IPS-18a (cell line): ENCODE results near the gene C12orf76.

Source experiments
- H3K27ac ChIP-seq: one replicate; pipeline ENCODE4 v1.5.1; 2013; ENCODE audit warnings: low read length
- H3K27me3 ChIP-seq: one replicate; pipeline ENCODE4 v1.6.1; 2013; ENCODE audit warnings: mild to moderate bottlenecking, low read length; ENCODE audit not compliant: control insufficient read depth, insufficient read depth
- H3K36me3 ChIP-seq: one replicate; pipeline ENCODE4 v1.6.1; 2013; ENCODE audit warnings: low read depth, low read length; ENCODE audit not compliant: control insufficient read depth
- H3K4me1 ChIP-seq: one replicate; pipeline ENCODE4 v1.6.1; 2013; ENCODE audit warnings: low read depth, low read length; ENCODE audit not compliant: control insufficient read depth
- H3K4me3 ChIP-seq: one replicate; pipeline ENCODE4 v1.5.1; 2013; ENCODE audit warnings: low read length
- H3K9ac ChIP-seq: one replicate; pipeline ENCODE4 v1.6.1; 2013; ENCODE audit warnings: mild to moderate bottlenecking, low read length, moderate library complexity
- H3K9me3 ChIP-seq: one replicate; pipeline ENCODE4 v1.6.1; 2013; ENCODE audit warnings: low read depth, low read length; ENCODE audit not compliant: control insufficient read depth

Gene C12orf76

DNA sequence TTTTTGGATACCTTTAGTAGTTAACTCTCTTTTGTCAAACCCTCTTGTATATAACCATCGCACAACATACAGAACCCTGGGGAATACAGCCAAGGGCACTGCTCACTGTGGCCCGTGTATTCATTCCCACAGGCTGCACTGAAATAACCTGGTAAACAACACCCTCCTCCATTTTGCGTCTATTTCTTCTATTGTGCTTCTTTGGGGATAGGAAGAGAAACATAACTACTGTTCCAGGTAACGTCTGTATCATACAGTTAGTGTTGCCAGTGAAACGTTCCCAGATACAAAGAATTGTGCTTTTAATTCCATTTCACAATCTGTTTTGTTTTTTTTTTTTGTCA lies 9.6 kb downstream of the C12orf76 start:
- peaks cover 7% of the 10 kb centered on the region for H3K4me1 ChIP-seq
- H3K9ac ChIP-seq = no peak overlapping the region
- no peak overlapping the region for H3K27ac ChIP-seq
- H3K36me3 ChIP-seq = peaks cover 12% of the 10 kb centered on the region
- H3K9me3 ChIP-seq = no peaks in the 10 kb centered on the region
- no peak overlapping the region for H3K4me3 ChIP-seq
- H3K27me3 ChIP-seq = no peaks in the 10 kb centered on the region

DNA sequence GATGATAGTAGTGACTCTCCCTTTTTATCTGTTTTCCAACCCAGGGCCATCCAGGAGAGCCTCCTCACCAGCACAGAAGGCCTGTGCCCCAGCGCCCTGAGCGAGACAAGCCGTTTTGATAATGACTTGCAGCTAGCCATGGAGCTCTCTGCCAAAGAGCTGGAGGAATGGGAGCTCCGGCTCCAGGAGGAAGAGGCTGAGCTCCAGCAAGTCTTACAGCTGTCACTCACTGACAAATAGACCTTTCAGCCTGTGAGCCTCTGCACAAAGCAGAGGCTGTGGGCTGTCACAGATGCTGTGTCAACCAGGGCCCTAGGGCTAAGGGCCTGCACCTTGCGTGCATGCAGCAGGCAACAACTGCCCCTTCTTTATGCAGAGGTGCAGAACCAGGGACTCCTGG lies 11.0 kb downstream of the C12orf76 start:
- H3K27ac ChIP-seq = no peak overlapping the region
- H3K4me1 ChIP-seq = peaks cover 7% of the 10 kb centered on the region
- peaks cover 12% of the 10 kb centered on the region for H3K36me3 ChIP-seq
- H3K9me3 ChIP-seq = no peaks in the 10 kb centered on the region
- H3K4me3 ChIP-seq = no peak overlapping the region
- H3K27me3 ChIP-seq = no peaks in the 10 kb centered on the region
- no peak overlapping the region for H3K9ac ChIP-seq

DNA sequence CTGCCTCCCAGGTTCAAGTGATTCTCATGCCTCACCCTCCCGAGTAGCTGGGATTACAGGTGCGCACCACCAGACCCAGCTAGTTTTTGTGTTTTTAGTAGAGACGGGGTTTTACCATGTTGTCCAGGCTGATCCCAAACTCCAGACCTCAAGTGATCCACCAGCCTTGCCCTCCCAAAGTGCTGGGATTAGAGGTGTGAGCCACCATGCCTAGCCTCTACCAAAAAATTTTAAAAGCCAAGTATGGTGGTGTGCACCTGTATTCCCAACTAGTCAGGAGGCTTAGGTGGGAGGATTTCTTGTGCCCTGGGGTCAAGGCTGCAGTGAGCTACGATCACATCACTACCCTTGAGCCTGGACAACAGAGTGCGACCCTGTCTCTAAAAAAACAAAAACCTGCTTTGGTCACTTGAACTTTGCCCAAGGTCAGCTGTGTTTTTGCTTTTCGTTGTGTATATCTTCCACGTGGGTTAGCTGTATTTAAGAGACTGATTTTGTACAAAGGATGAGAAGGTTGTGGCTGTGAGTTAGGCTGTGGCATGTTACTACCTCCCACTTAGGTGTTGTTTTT lies 12.7 kb downstream of the C12orf76 start:
- Histone ChIP-seq H3K9me3 (no peaks in the 10 kb centered on the region), H3K36me3 (peaks cover 3% of the 10 kb centered on the region), H3K9ac (no peak overlapping the region), H3K27me3 (no peaks in the 10 kb centered on the region), H3K4me1 (peaks cover 7% of the 10 kb centered on the region), H3K27ac (no peak overlapping the region), H3K4me3 (no peak overlapping the region)

DNA sequence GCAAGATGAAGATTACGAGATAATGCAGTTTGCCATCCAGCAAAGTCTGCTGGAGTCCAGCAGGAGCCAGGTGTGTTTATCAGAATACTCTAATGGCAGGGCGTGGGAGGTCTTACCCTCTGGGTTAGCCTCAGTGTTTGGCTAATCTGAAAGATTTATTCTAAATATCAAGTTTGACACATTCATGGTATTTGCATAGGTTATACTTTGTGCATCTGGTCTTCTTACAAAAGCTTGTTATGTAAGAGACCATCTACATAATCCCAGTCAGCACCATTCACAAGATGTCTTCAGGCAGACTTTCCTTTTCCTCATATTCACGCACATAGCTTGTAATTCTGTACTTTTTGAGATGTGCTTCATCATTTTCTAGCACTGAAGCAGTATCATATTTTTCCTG lies 14.4 kb downstream of the C12orf76 start:
- no peaks in the 10 kb centered on the region for H3K4me1 ChIP-seq
- H3K9ac ChIP-seq = no peak overlapping the region
- no peak overlapping the region for H3K4me3 ChIP-seq
- H3K27me3 ChIP-seq = no peaks in the 10 kb centered on the region
- peaks cover 3% of the 10 kb centered on the region for H3K36me3 ChIP-seq
- no peak overlapping the region for H3K27ac ChIP-seq
- no peaks in the 10 kb centered on the region for H3K9me3 ChIP-seq

DNA sequence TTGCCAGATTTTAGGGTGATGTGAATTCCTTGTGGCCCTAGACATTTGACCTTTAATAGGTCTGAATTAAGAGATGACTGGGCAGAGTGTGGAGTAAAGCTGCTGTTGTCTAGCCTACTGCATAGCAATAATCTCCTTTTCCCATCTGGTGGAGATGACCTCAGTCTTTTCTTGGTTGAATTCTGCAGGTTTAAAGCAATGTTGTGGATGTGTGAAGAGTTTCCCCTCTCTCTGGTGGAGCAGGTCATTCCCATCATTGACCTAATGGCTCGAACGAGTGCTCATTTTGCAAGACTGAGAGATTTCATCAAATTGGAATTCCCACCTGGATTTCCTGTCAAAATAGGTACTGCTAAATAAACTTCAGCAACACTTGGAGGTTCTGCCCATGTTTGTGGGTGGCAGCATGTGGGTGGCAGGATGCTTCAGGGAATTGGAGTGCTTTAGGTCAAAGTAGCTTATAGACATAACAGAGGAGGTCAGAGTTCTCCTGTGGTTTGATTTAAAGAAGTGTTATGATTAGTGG lies 19.0 kb downstream of the C12orf76 start:
- H3K9me3 ChIP-seq = no peaks in the 10 kb centered on the region
- H3K4me3 ChIP-seq = no peak overlapping the region
- no peak overlapping the region for H3K27ac ChIP-seq
- peaks cover 7% of the 10 kb centered on the region for H3K36me3 ChIP-seq
- no peak overlapping the region for H3K9ac ChIP-seq
- no peaks in the 10 kb centered on the region for H3K27me3 ChIP-seq
- H3K4me1 ChIP-seq = no peaks in the 10 kb centered on the region

GRCh38 chr12:110028323-110028722 lies 20.0 kb downstream of the C12orf76 start:
- Histone ChIP-seq H3K27ac (no peak overlapping the region), H3K4me3 (no peak overlapping the region), H3K9ac (no peak overlapping the region), H3K27me3 (no peaks in the 10 kb centered on the region), H3K36me3 (peaks cover 4% of the 10 kb centered on the region), H3K9me3 (no peaks in the 10 kb centered on the region), H3K4me1 (peaks cover 5% of the 10 kb centered on the region)

- H3K27me3 ChIP-seq = no peaks in the 10 kb centered on the region
- H3K36me3 ChIP-seq = peaks cover 4% of the 10 kb centered on the region
- no peaks in the 10 kb centered on the region for H3K9me3 ChIP-seq
- no peak overlapping the region for H3K4me3 ChIP-seq
- no peak overlapping the region for H3K27ac ChIP-seq
- H3K9ac ChIP-seq = no peak overlapping the region
- H3K4me1 ChIP-seq = peaks cover 12% of the 10 kb centered on the region
These were observed 24.3 kb downstream of the C12orf76 start for GRCh38 chr12:110024051-110024450.

DNA sequence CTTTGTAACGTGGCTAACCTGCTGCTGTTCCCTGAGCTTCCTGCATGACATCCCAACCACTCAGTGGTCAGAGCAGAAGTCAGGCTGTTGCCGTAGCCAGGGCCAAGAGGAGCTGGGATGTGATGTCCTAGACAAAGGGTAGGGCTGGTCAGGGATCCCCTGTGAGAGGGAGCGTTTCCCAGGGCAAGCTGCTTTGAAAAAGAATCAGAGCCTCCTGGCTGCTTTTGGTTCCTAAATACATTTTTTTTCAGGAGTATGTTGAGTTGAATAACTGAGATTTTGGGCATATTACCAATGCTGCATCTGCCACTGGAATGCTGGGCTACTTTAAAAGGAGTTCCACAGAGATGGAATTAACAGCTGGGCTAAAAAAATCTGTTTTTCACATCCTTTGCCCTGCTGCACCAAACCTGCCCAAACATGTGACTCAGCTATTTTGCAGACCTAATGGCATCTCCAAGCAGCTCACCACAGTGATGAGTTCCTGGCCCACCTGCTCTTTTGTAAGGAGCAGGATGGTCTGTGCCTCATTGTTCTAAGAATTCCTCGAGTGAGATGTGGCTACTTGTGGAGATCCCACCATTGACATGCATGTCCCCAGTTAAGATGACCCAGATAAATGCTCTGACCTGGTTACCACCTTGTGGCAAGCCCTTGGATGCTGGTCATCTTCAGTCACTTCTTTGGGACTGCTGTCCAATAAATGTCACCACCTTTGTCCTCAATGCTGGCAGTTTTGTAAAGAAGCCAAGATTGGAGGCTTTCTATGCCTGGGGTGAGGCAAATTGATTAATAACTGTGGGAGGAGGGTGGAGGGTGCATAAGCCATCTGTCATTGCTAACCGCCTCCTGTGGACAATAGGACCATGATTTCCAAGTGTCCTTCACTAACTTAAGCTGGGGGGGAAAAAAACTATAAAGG lies 25.0 kb downstream of the C12orf76 start:
- Histone ChIP-seq H3K27me3 (no peaks in the 10 kb centered on the region), H3K36me3 (peaks cover 4% of the 10 kb centered on the region), H3K4me1 (peaks cover 12% of the 10 kb centered on the region), H3K4me3 (no peak overlapping the region), H3K9ac (no peak overlapping the region), H3K27ac (no peak overlapping the region), H3K9me3 (no peaks in the 10 kb centered on the region)

DNA sequence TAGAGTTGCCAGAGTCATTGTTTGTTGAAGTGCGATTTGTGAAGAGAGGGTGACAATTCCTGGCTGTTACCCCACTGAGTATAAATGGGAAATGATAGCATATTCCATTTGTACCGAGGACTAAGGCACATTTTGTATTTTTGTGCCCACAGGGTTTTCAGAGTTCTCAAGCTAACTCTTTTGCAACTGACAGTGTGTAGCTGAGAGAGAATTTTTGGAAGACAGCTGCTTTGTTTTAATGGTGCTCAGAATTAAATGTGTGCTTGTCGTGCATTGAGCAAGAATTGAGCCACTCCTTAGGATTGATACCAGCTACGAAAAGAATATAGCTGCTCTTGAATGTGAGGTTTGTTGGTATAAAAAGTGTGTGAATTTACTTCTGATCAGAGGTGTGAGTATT lies 27.4 kb downstream of the C12orf76 start:
- Histone ChIP-seq H3K4me3 (no peak overlapping the region), H3K27ac (no peak overlapping the region), H3K9ac (no peak overlapping the region), H3K4me1 (peaks cover 12% of the 10 kb centered on the region), H3K27me3 (no peaks in the 10 kb centered on the region), H3K9me3 (no peaks in the 10 kb centered on the region), H3K36me3 (no peaks in the 10 kb centered on the region)

DNA sequence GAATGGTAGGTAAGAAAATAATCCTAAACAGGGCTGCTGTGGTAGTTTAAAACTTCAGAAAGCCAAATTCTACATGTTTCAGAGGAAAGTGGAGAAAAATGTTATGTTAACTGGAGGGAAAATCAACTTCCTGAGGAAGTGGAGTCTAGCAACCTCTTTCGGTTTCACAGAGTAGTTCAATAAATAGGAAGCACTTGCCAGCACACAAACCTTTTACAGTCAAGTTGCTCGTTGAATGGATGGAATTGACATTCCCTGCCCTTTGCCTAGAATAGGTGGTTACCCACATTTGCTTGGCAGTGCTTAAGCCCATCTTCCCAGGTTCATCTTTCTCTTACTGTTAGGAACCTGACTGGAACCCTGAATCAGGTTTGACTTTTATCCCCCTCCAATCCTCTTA lies 33.2 kb downstream of the C12orf76 start:
- H3K4me1 ChIP-seq = no peaks in the 10 kb centered on the region

GRCh38 chr12:110012659-110013058 lies 35.7 kb downstream of the C12orf76 start:
- H3K4me3 ChIP-seq = no peak overlapping the region
- no peak overlapping the region for H3K27ac ChIP-seq
- H3K9ac ChIP-seq = no peak overlapping the region
- no peaks in the 10 kb centered on the region for H3K4me1 ChIP-seq
- H3K36me3 ChIP-seq = no peaks in the 10 kb centered on the region
- H3K9me3 ChIP-seq = no peaks in the 10 kb centered on the region
- no peaks in the 10 kb centered on the region for H3K27me3 ChIP-seq

More for the DNA sequence above, 33.2 kb downstream of the C12orf76 start:
- Histone ChIP-seq H3K36me3 (no peaks in the 10 kb centered on the region), H3K27me3 (no peaks in the 10 kb centered on the region), H3K9me3 (no peaks in the 10 kb centered on the region), H3K4me3 (no peak overlapping the region), H3K9ac (no peak overlapping the region), H3K27ac (no peak overlapping the region)

DNA sequence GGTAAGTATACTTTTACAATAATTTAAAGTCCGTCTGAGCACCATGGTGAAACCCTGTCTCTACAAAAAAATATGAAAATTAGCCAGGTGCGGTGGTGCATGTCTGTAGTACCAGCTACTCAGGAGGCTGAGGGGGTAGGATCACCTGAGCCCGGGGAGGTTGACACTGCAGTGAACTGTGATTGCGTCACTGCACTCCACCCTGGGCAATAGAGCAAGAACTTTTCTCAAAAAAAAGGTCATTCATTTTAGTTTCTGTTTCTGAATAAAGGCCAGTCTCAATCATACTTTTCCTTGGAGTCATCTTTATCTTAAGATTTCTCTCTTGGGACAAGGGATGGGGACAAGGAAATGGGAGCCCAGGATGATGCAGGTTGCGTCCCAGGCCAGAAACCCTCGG lies 36.2 kb downstream of the C12orf76 start:
- Histone ChIP-seq H3K4me3 (no peak overlapping the region), H3K9me3 (no peaks in the 10 kb centered on the region), H3K27ac (no peak overlapping the region), H3K9ac (no peak overlapping the region), H3K4me1 (no peaks in the 10 kb centered on the region), H3K27me3 (no peaks in the 10 kb centered on the region), H3K36me3 (no peaks in the 10 kb centered on the region)
